Endothelial cell of umbilical vein (primary cell): ENCODE data around the gene MAN2A1. TPM values are rescaled to one million over a fixed set of nuclear protein-coding genes. Genes with fewer than 3 reads are reported as not detected.

Source experiments
- BruUV-seq: library from RNA; stranded (reverse); fragments of 400-500 nt; replicated peaks from 2 replicates; lab custom pipeline; 2021; lab: Mats Ljungman, UMichigan
- CTCF ChIA-PET: fragments of 300-600, 350-600 bp; sonication (Branson Sonifier 250); formaldehyde crosslinking; loops from one replicate; lab custom pipeline; 2021; ENCODE audit warnings: antibody characterized with exemption, inconsistent platforms; lab: Charles Lee
- POLR2A ChIA-PET: fragments of 300-600, 350-600 bp; sonication (Branson Sonifier 250); formaldehyde crosslinking; loops from one replicate; lab custom pipeline; 2021; ENCODE audit warnings: antibody characterized with exemption, inconsistent platforms; lab: Charles Lee
- DNase-seq: peaks from one replicate; pipeline ENCODE4 v3.0.0-alpha.2; 2011; ENCODE audit warnings: low read depth, low spot score
- FAIRE-seq: peaks from 2 replicates; lab custom pipeline; 2011; peaks lifted over from hg19 to GRCh38; lab: Jason Lieb, UNC
- H2AFZ ChIP-seq: 2 replicates; pipeline ENCODE4 v1.6.0; 2012; ENCODE audit warnings: low read depth, low read length, control low read depth, inconsistent platforms
- H3K27ac ChIP-seq: 2 replicates; pipeline ENCODE4 v1.5.1; 2011; ENCODE audit warnings: low read depth, mild to moderate bottlenecking, control low read depth, low read length, moderate library complexity; ENCODE audit not compliant: insufficient read depth
- H3K27me3 ChIP-seq, 2 experiments: 2 replicates each; pipeline versions ENCODE4 v1.6.0 to v1.6.1; 2011; ENCODE audit warnings: low read length in 2 of 2, mixed read lengths in 1 of 2; ENCODE audit not compliant: control insufficient read depth in 2 of 2, insufficient read depth in 2 of 2
- H3K36me3 ChIP-seq, 2 experiments: 2 replicates in 1 of 2; 3 replicates in 1 of 2; pipeline ENCODE4 v1.5.1; 2011; ENCODE audit warnings: low read length in 2 of 2, mild to moderate bottlenecking in 1 of 2, moderate library complexity in 1 of 2; ENCODE audit not compliant: control insufficient read depth in 2 of 2, insufficient read depth in 2 of 2; ENCODE audit errors: extremely low read depth in 1 of 2
- H3K4me1 ChIP-seq: 3 replicates; pipeline ENCODE4 v1.5.1; 2011; ENCODE audit warnings: mild to moderate bottlenecking, low read length; ENCODE audit not compliant: control insufficient read depth, insufficient read depth; ENCODE audit errors: extremely low read depth
- H3K4me2 ChIP-seq: 2 replicates; pipeline ENCODE4 v1.6.1; 2011; ENCODE audit warnings: low read length, control low read depth, mixed read lengths; ENCODE audit not compliant: insufficient read depth
- H3K4me3 ChIP-seq, 3 experiments: fragments of 200-600 bp in 1 of 3; sonication (generic), shearing (Covaris generic) in 1 of 3; replicated peaks in 1 of 3; 2 replicates each; pipeline ENCODE4 v1.5.1; 2011 to 2016; ENCODE audit warnings: control low read depth in 3 of 3, low read length in 3 of 3, mild to moderate bottlenecking in 2 of 3, inconsistent platforms in 1 of 3, low read depth in 1 of 3, moderate library complexity in 1 of 3; ENCODE audit not compliant: insufficient read depth in 1 of 3
- H3K79me2 ChIP-seq: 2 replicates; pipeline ENCODE4 v1.6.0; 2012; ENCODE audit warnings: low read length, inconsistent platforms; ENCODE audit not compliant: control insufficient read depth, insufficient read depth
- H3K9ac ChIP-seq: replicated peaks from 2 replicates; pipeline ENCODE3; 2011; ENCODE audit warnings: low read length, control low read depth; ENCODE audit not compliant: insufficient read depth; ENCODE audit errors: extremely low read depth
- H3K9me1 ChIP-seq: replicated peaks from 3 replicates; pipeline ENCODE4 v1.6.0; 2011; ENCODE audit warnings: mild to moderate bottlenecking, low read length; ENCODE audit not compliant: control insufficient read depth, insufficient read depth; ENCODE audit errors: extremely low read depth
- H3K9me3 ChIP-seq: replicated peaks from 2 replicates; pipeline ENCODE4 v1.5.1; 2012; ENCODE audit warnings: low read length, inconsistent platforms; ENCODE audit not compliant: control insufficient read depth, insufficient read depth
- H4K20me1 ChIP-seq: replicated peaks from 2 replicates; pipeline ENCODE3; 2011; ENCODE audit warnings: mild to moderate bottlenecking, low read length; ENCODE audit not compliant: control insufficient read depth, insufficient read depth; ENCODE audit errors: extremely low read depth
- CTCF ChIP-seq, 2 donors: IDR thresholded peaks; 1 replicate in 1 of 2; 2 replicates in 1 of 2; pipeline ENCODE4 v1.5.1; 2011; ENCODE audit warnings: low read length in 2 of 2, mild to moderate bottlenecking in 2 of 2, moderate library complexity in 2 of 2, control low read depth in 1 of 2, inconsistent platforms in 1 of 2, low read depth in 1 of 2; ENCODE audit not compliant: insufficient read depth in 1 of 2; ENCODE audit errors: extremely low read depth in 1 of 2
- FOS ChIP-seq: IDR thresholded peaks from 2 replicates; pipeline ENCODE4 v1.6.1; 2011; ENCODE audit warnings: mild to moderate bottlenecking, low read length, moderate library complexity, borderline replicate concordance; ENCODE audit not compliant: insufficient read depth
- GATA2 ChIP-seq: IDR thresholded peaks from 2 replicates; pipeline ENCODE4 v1.7.0; 2011; ENCODE audit warnings: low read depth, mild to moderate bottlenecking, moderate library complexity, mixed read lengths, low read length; ENCODE audit not compliant: insufficient read length, insufficient read depth
- JUN ChIP-seq: IDR thresholded peaks from 2 replicates; pipeline ENCODE4 v1.6.1; 2011; ENCODE audit warnings: borderline replicate concordance, low read depth; ENCODE audit not compliant: insufficient read length, insufficient read depth
- MYC ChIP-seq: IDR thresholded peaks from one replicate; pipeline ENCODE4 v1.6.1; 2011; ENCODE audit warnings: mild to moderate bottlenecking, low read depth, low read length
- POLR2A ChIP-seq: IDR thresholded peaks from 2 replicates; pipeline ENCODE4 v1.6.1; 2012; ENCODE audit warnings: low read depth, mild to moderate bottlenecking, control low read depth, low read length
- POLR2AphosphoS5 ChIP-seq: IDR thresholded peaks from 2 replicates; pipeline ENCODE4 v1.6.1; 2012; ENCODE audit warnings: low read depth, mild to moderate bottlenecking, control low read depth, low read length, moderate library complexity; ENCODE audit not compliant: insufficient read depth
- dilution Hi-C: fragments of 300-500 bp; cut with MboI; formaldehyde crosslinking; loops from one replicate; pipeline ENCODE4 v1.15.0; 2019; ENCODE audit warnings: low sequenced_read_pairs; ENCODE audit not compliant: extremely low pct_ligation_motif_present
- intact Hi-C: fragments of 100-400 bp; cut with micrococcal nuclease; formaldehyde crosslinking; loops from one replicate; pipeline ENCODE4 v1.10.0; 2022
- polyA plus RNA-seq, 4 experiments: library from polyadenylated mRNA; depleted of rRNA in 3 of 4; stranded (reverse) in 3 of 4; unstranded in 1 of 4; fragments of >200 nt; gene quantifications; 2 replicates each; pipeline versions ENCODE4 v1.2.1 to v1.2.3, GENCODE V29; 2011 to 2012; ENCODE audit warnings: missing spikeins in 1 of 4
- total RNA-seq: library from RNA; stranded (reverse); gene quantifications from 2 replicates; pipeline ENCODE4 v1.2.3, GENCODE V29; 2021

Gene MAN2A1
- total and polyA plus RNA-seq, 2 donors (not counting 3 experiments of a cell fraction or from before 2014, with no cell fraction given): 20.8 to 54.8 TPM

- DNase-seq (no peak), FAIRE-seq (no peak)
- no peak overlapping the region for H2AFZ ChIP-seq
- H3K9me3 ChIP-seq: no peaks in the 10 kb centered on the region
- H3K79me2 ChIP-seq: no peaks in the 10 kb centered on the region
- TF ChIP-seq POLR2A: no peak
- TF ChIP-seq POLR2AphosphoS5: no peak
- no peak for TF ChIP-seq GATA2
- TF ChIP-seq CTCF (IDR thresholded peaks at IDR 0.05; ENCODE audit: extremely low read depth in 1 of 2, insufficient read depth in 1 of 2, low read depth in 1 of 2, low read length in 2 of 2): no peak
- TF ChIP-seq JUN: no peak
- no peak for TF ChIP-seq MYC
- TF ChIP-seq FOS: no peak
- H3K9ac ChIP-seq: no peak overlapping the region
- POLR2A ChIA-PET: no interaction called here
- dilution Hi-C loops (no loop called here), intact Hi-C loops (no loop called here)
- H3K27me3 ChIP-seq: no peaks in the 10 kb centered on the region
- peaks cover 35% of the 10 kb centered on the region for H3K4me1 ChIP-seq
- no peaks in the 10 kb centered on the region for H4K20me1 ChIP-seq
- CTCF ChIA-PET: no interaction called here
- H3K9me1 ChIP-seq: no peaks in the 10 kb centered on the region
- H3K27ac ChIP-seq: no peak overlapping the region
- BruUV-seq: no TSS peak
- no peak overlapping the region for H3K4me3 ChIP-seq
- H3K4me2 ChIP-seq: no peak overlapping the region
- no peaks in the 10 kb centered on the region for H3K36me3 ChIP-seq
Observed at GRCh38 chr5:109862301-109862700, 172.6 kb downstream of the MAN2A1 start.

- Histone ChIP-seq H3K9me1 (no peaks in the 10 kb centered on the region), H3K27me3 (no peaks in the 10 kb centered on the region), H3K27ac (no peak overlapping the region), H4K20me1 (no peaks in the 10 kb centered on the region), H3K4me3 (no peak overlapping the region), H3K9ac (no peak overlapping the region), H3K9me3 (no peaks in the 10 kb centered on the region), H3K4me2 (no peak overlapping the region), H3K36me3 (no peaks in the 10 kb centered on the region), H3K79me2 (no peaks in the 10 kb centered on the region), H3K4me1 (peaks cover 29% of the 10 kb centered on the region), H2AFZ (no peak overlapping the region)
- intact Hi-C loops (no loop called here), dilution Hi-C loops (no loop called here)
- CTCF ChIA-PET: no interaction called here
- peak; percentile 43 for TF ChIP-seq FOS
- no peak for TF ChIP-seq POLR2AphosphoS5
- no TSS peak for BruUV-seq
- FAIRE-seq: no peak
- POLR2A ChIA-PET: no interaction called here
- no peak for DNase-seq
Observed at GRCh38 chr5:109863752-109864151, 174.0 kb downstream of the MAN2A1 start.
